Measurements from ENCODE around the gene RNU5B-1.

The RNU5B-1 gene

DNA sequence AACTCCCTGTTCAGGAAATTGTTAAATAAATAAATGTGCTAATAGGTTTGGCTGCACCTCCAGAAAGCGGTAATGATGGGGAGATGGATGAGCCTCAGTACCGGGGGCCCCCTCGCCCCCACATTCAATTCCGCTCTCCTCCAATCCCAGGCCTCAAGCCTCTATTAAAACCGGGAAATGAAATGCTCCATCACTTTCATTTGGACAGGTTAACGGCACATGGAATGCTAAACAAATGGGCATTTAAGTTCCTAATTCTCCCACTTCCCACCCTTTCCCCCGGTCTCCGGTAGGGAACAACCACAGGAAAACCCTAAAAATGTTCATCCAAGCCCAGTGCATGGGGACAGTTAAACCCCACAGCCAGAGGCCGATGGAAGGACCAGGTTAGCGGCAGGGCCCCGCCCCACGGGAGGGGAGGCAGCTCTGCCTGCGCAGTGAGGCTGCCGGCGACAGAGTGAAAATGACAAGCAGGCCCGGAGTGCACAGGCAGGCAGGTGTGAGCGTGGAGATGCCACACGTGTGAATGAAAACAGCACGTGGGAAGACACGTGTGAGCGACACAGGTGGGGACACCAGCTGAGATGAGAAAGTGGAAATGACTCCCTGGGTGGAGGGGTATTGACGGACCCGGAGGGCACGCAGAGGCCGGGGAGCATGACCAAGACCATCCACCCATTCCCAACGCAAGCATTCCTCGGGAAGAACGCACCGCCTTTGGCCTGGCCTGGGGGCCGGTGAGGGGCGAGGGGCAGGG, 28.1 kb downstream of the RNU5B-1 start:
- Histone ChIP-seq H3K27ac (ENCODE audit: low read length) (no peak overlapping the region), H3K4me3 (ENCODE audit: low read length) (no peak overlapping the region), H3F3A (ENCODE audit: insufficient read depth, low read length) (no peaks in the 10 kb centered on the region), H3K36me3 (replicated peaks; ENCODE audit: insufficient read depth, low read length) (no peaks in the 10 kb centered on the region), H3K4me1 (ENCODE audit: low read length) (no peaks in the 10 kb centered on the region), H3K9me2 (replicated peaks; ENCODE audit: insufficient read depth, low read length) (no peaks in the 10 kb centered on the region), H3K4me2 (ENCODE audit: low read depth, low read length) (no peak overlapping the region), H3K9me3 (replicated peaks; ENCODE audit: insufficient read depth, low read length) (no peaks in the 10 kb centered on the region), H4K20me1 (ENCODE audit: insufficient read depth, low read length) (no peaks in the 10 kb centered on the region), H3K9ac (ENCODE audit: low read length) (no peak overlapping the region), H3K79me2 (ENCODE audit: low read length) (no peaks in the 10 kb centered on the region), H2AFZ (ENCODE audit: low read length) (no peak overlapping the region), H3K27me3 (replicated peaks; ENCODE audit: insufficient read depth, low read length) (peaks cover 3% of the 10 kb centered on the region; the same call in 1 of the 2 replicates)
- no peak for DNase-seq
- no peak for TF ChIP-seq EZH2 (optimal IDR thresholded peaks at IDR 0.05; ENCODE audit: low read depth, low read length)

DNA sequence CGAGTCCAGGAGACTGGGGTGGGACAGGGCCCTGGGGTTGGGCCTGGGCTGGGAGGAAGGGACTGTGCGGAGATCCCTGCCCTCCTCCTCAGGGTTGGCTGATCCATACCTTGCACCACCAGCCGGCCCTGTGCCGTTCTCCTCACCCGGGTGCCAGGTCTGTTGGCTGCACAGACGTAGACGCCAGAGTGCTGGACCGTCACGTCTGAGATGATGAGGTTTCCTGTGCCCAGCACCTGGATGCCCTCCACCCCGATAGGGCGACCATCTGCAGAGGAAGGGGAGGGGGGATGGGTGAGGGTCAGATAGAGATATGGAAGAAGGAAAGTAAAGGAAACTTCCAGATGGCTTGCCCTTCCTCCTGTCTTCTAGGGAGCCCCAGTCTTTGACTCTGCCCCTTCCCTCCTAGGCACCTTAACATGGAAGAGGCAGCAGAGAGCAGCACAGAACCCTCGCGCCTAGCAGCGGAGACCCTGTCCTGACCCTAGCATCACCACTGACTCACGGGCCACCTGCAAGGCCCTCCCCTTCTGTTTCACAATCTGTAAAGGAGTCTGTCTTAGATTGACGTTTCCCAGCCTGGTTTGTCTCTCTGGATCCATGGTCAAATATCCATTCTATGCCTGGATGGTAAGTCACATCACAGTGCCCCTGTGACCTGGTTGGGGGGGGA, 28.8 kb downstream of the RNU5B-1 start:
- Histone ChIP-seq H3K4me2 (ENCODE audit: low read depth, low read length) (no peak overlapping the region), H3K79me2 (ENCODE audit: low read length) (no peaks in the 10 kb centered on the region), H3K27me3 (replicated peaks; ENCODE audit: insufficient read depth, low read length) (peaks cover 3% of the 10 kb centered on the region; the same call in 1 of the 2 replicates), H3K9ac (ENCODE audit: low read length) (no peak overlapping the region), H3K4me1 (ENCODE audit: low read length) (no peaks in the 10 kb centered on the region), H3F3A (ENCODE audit: insufficient read depth, low read length) (no peaks in the 10 kb centered on the region), H4K20me1 (ENCODE audit: insufficient read depth, low read length) (no peaks in the 10 kb centered on the region), H3K9me3 (replicated peaks; ENCODE audit: insufficient read depth, low read length) (no peaks in the 10 kb centered on the region), H3K27ac (ENCODE audit: low read length) (no peak overlapping the region), H3K9me2 (replicated peaks; ENCODE audit: insufficient read depth, low read length) (no peaks in the 10 kb centered on the region), H3K36me3 (replicated peaks; ENCODE audit: insufficient read depth, low read length) (no peaks in the 10 kb centered on the region), H2AFZ (ENCODE audit: low read length) (no peak overlapping the region), H3K4me3 (ENCODE audit: low read length) (no peak overlapping the region)
- TF ChIP-seq EZH2 (optimal IDR thresholded peaks at IDR 0.05; ENCODE audit: low read depth, low read length) (no peak), EZH2phosphoT487 (IDR thresholded peaks at IDR 0.05; ENCODE audit: low read length) (no peak)
- TF ChIP-seq, protein P1, sequence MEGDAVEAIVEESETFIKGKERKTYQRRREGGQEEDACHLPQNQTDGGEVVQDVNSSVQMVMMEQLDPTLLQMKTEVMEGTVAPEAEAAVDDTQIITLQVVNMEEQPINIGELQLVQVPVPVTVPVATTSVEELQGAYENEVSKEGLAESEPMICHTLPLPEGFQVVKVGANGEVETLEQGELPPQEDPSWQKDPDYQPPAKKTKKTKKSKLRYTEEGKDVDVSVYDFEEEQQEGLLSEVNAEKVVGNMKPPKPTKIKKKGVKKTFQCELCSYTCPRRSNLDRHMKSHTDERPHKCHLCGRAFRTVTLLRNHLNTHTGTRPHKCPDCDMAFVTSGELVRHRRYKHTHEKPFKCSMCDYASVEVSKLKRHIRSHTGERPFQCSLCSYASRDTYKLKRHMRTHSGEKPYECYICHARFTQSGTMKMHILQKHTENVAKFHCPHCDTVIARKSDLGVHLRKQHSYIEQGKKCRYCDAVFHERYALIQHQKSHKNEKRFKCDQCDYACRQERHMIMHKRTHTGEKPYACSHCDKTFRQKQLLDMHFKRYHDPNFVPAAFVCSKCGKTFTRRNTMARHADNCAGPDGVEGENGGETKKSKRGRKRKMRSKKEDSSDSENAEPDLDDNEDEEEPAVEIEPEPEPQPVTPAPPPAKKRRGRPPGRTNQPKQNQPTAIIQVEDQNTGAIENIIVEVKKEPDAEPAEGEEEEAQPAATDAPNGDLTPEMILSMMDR (IDR thresholded peaks at IDR 0.05; ENCODE audit: low read length), result no peak
- DNase-seq, result no peak

DNA sequence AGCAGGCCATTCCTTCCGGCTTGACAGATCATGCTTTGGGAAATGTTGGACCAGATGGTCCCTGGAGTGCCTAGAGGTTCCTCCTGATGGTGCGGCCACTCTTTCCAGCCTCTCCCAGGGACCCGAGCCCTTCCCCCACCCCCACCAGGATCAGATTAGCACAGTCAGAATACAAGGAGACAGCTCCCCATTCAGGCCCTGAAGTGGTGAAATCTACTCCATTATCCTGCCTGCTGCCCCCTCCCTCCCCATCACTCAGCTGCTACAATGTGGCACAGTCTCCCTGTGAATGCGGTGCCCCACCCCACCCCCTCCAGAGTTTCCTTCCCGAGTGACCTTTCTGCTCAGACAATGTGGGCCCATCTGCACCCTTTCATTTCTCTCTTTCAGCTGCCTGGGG, 29.4 kb downstream of the RNU5B-1 start:
- Histone ChIP-seq H3K36me3 (replicated peaks; ENCODE audit: insufficient read depth, low read length) (no peaks in the 10 kb centered on the region), H3K4me2 (ENCODE audit: low read depth, low read length) (no peak overlapping the region), H3F3A (ENCODE audit: insufficient read depth, low read length) (no peaks in the 10 kb centered on the region), H3K4me3 (ENCODE audit: low read length) (no peak overlapping the region), H3K27ac (ENCODE audit: low read length) (no peak overlapping the region), H3K4me1 (ENCODE audit: low read length) (no peaks in the 10 kb centered on the region), H4K20me1 (ENCODE audit: insufficient read depth, low read length) (no peaks in the 10 kb centered on the region), H3K9me3 (replicated peaks; ENCODE audit: insufficient read depth, low read length) (no peaks in the 10 kb centered on the region), H3K9ac (ENCODE audit: low read length) (no peak overlapping the region), H3K9me2 (replicated peaks; ENCODE audit: insufficient read depth, low read length) (no peaks in the 10 kb centered on the region), H3K27me3 (replicated peaks; ENCODE audit: insufficient read depth, low read length) (peaks cover 3% of the 10 kb centered on the region; the same call in 1 of the 2 replicates), H2AFZ (ENCODE audit: low read length) (no peak overlapping the region), H3K79me2 (ENCODE audit: low read length) (no peaks in the 10 kb centered on the region)
- no peak for DNase-seq
- TF ChIP-seq EZH2 (optimal IDR thresholded peaks at IDR 0.05; ENCODE audit: low read depth, low read length), result no peak
- TF ChIP-seq, protein P1 (IDR thresholded peaks at IDR 0.05; ENCODE audit: low read length), result no peak
- TF ChIP-seq EZH2phosphoT487 (IDR thresholded peaks at IDR 0.05; ENCODE audit: low read length), result no peak

Data from MM.1S (cell line).